GM12878 (cell line): ENCODE data around the gene CDKN1B. TPM values are rescaled to one million over a fixed set of nuclear protein-coding genes. Genes with fewer than 3 reads are reported as not detected.
A peak's percentile ranks its signal among the peaks of the same experiment; 100 is the strongest.
"Not testable (repeated sequence)": the region's sequence is repeated elsewhere in the genome, so short reads cannot be mapped to it uniquely, and the experiment has no call there.

Experiments
- ATAC-seq: fragments of 200-7000 bp; cut with Tn5 transposase; 3 replicates; pipeline ENCODE4 v1.9.1; 2020; ENCODE audit warnings: mild to moderate bottlenecking, moderate library complexity
- BruUV-seq: library from RNA; stranded (reverse); fragments of 400-500 nt; replicated peaks from 2 replicates; lab custom pipeline; 2021; lab: Mats Ljungman, UMichigan
- CTCF ChIA-PET: fragments of 300-600 bp; sonication (Branson Sonifier 250); formaldehyde crosslinking; extraction: SDS; loops from one replicate; lab custom pipeline; 2021; ENCODE audit warnings: inconsistent platforms; lab: Yijun Ruan, JAX
- POLR2A ChIA-PET: fragments of 350-600 bp; formaldehyde crosslinking; extraction: SDS; loops from one replicate; lab custom pipeline; 2021; ENCODE audit warnings: inconsistent platforms; lab: Charles Lee
- RAD21 ChIA-PET: fragments of 300-600 bp; sonication (Branson Sonifier 250); formaldehyde crosslinking; loops from one replicate; lab custom pipeline; 2023; ENCODE audit warnings: antibody characterized with exemption; ENCODE audit not compliant: unreplicated experiment; lab: Charles Lee
- SMC1A ChIA-PET: fragments of 300-600 bp; sonication (Branson Sonifier 250); formaldehyde crosslinking; loops from one replicate; lab custom pipeline; 2023; ENCODE audit not compliant: unreplicated experiment, uncharacterized antibody; lab: Charles Lee
- DNase-seq: peaks from one replicate; pipeline ENCODE4 v3.0.0-alpha.2; 2011; ENCODE audit warnings: low read depth, low spot score
- FAIRE-seq: peaks from 3 replicates; lab custom pipeline; 2011; peaks lifted over from hg19 to GRCh38; lab: Jason Lieb, UNC
- H2AFZ ChIP-seq: 2 replicates; pipeline ENCODE4 v1.6.0; 2011; ENCODE audit warnings: low read depth, low read length, control low read depth; ENCODE audit not compliant: control insufficient read depth
- H3K27ac ChIP-seq: 2 replicates; pipeline ENCODE4 v1.5.1; 2011; ENCODE audit warnings: control low read depth; ENCODE audit not compliant: control insufficient read depth, insufficient read depth
- H3K27me3 ChIP-seq, 2 experiments: replicated peaks in 1 of 2; 2 replicates each; pipeline versions ENCODE4 v1.6.0 to v1.6.1; 2011; ENCODE audit warnings: low read length in 1 of 2; ENCODE audit not compliant: control insufficient read depth in 2 of 2, insufficient read depth in 2 of 2
- H3K36me3 ChIP-seq, 2 experiments: 2 replicates each; pipeline ENCODE4 v1.5.1; 2011; ENCODE audit warnings: low read length in 1 of 2; ENCODE audit not compliant: control insufficient read depth in 2 of 2, insufficient read depth in 2 of 2
- H3K4me1 ChIP-seq: 2 replicates; pipeline ENCODE4 v1.6.1; 2011; ENCODE audit warnings: mild to moderate bottlenecking, low read length, moderate library complexity, mixed read lengths; ENCODE audit not compliant: control insufficient read depth, insufficient read depth
- H3K4me2 ChIP-seq: 2 replicates; pipeline ENCODE4 v1.6.0; 2011; ENCODE audit warnings: control low read depth; ENCODE audit not compliant: control insufficient read depth, insufficient read depth
- H3K4me3 ChIP-seq: fragments of 200-600 bp; sonication (generic); 2 replicates; pipeline ENCODE4 v1.5.1; 2016
- H3K79me2 ChIP-seq: 2 replicates; pipeline ENCODE4 v1.6.0; 2011; ENCODE audit warnings: low read length; ENCODE audit not compliant: control insufficient read depth, insufficient read depth
- H3K9ac ChIP-seq: 2 replicates; pipeline ENCODE4 v1.8.0; 2011; ENCODE audit warnings: low read length, control low read depth, mixed read lengths; ENCODE audit not compliant: control insufficient read depth, insufficient read depth
- H3K9me3 ChIP-seq: replicated peaks from 3 replicates; pipeline ENCODE4 v1.5.1; 2011; ENCODE audit warnings: mild to moderate bottlenecking, low read length; ENCODE audit not compliant: control insufficient read depth, insufficient read depth
- H4K20me1 ChIP-seq: 2 replicates; pipeline ENCODE4 v1.6.0; 2011; ENCODE audit not compliant: control insufficient read depth, insufficient read depth
- BCL11A ChIP-seq: IDR thresholded peaks from 2 replicates; pipeline ENCODE4 v1.6.1; 2011; ENCODE audit warnings: low read depth, low read length
- EP300 ChIP-seq, 2 experiments: fragments of 150-350 bp in 1 of 2; IDR thresholded peaks; 2 replicates each; pipeline ENCODE4 v1.6.1; 2011 to 2012; ENCODE audit warnings: low read depth in 2 of 2, low read length in 2 of 2, borderline replicate concordance in 1 of 2, improper control_type of control experiment in 1 of 2, inconsistent platforms in 1 of 2; ENCODE audit not compliant: control insufficient read depth in 1 of 2
- IKZF1 ChIP-seq: fragments of 450-650 bp; conservative IDR thresholded peaks from 2 replicates; pipeline ENCODE4 v1.6.1; 2017; ENCODE audit warnings: antibody characterized with exemption, mild to moderate bottlenecking
- IKZF2 ChIP-seq, 2 experiments: fragments of 450-650 bp; IDR thresholded peaks; 2 replicates each; pipeline ENCODE4 v1.6.1; 2017; ENCODE audit warnings: mild to moderate bottlenecking in 2 of 2, moderate library complexity in 2 of 2
- MLLT1 ChIP-seq: fragments of 450-650 bp; IDR thresholded peaks from 2 replicates; pipeline ENCODE4 v1.6.1; 2016; ENCODE audit warnings: mild to moderate bottlenecking
- POLR2A ChIP-seq: IDR thresholded peaks from 2 replicates; pipeline ENCODE4 v1.6.1; 2011; ENCODE audit warnings: low read depth, mild to moderate bottlenecking, low read length
- YY1 ChIP-seq: IDR thresholded peaks from 2 replicates; pipeline ENCODE4 v1.6.1; 2011; ENCODE audit warnings: low read depth, mild to moderate bottlenecking, low read length
- WGBS: methylation state at CpG from one replicate; pipeline ENCODE4 v1.1.6; 2016; ENCODE audit warnings: low lambda C conversion rate; ENCODE audit not compliant: insufficient replicate concordance, insufficient coverage; ENCODE audit errors: missing lambda C conversion rate; 5-methylcytosine and 5-hydroxymethylcytosine counted together
- in situ Hi-C: fragments of 300-500 bp; cut with MboI; formaldehyde crosslinking; loops from 9 replicates; pipeline ENCODE4 v1.14.3; 2018; ENCODE audit warnings: mixed read lengths
- intact Hi-C: fragments of 100-400 bp; cut with micrococcal nuclease; formaldehyde crosslinking; loops from one replicate; pipeline ENCODE4 v1.14.2; 2022; ENCODE audit not compliant: unreplicated experiment
- polyA plus RNA-seq, 11 experiments: library from polyadenylated mRNA; depleted of rRNA in 4 of 11; unstranded in 6 of 11; stranded (reverse) in 5 of 11; fragments of >200 nt; fragmentation: Nextera tagmentation in 4 of 11; fragmentation: Illumina TruSeq in 1 of 11; extraction: Ambion mirVana in 4 of 11; extraction: Trizol in 1 of 11; gene quantifications; 1 replicate in 1 of 11; 2 replicates in 10 of 11; pipeline versions ENCODE4 v1.2.1 to v1.2.3, GENCODE V29; 2011 to 2016; ENCODE audit warnings: inconsistent platforms in 2 of 11, missing spikeins in 2 of 11, low read depth in 1 of 11
- total RNA-seq, 4 experiments: library from RNA; depleted of rRNA in 3 of 4; stranded (reverse); fragments of >200 nt in 3 of 4; fragmentation: Illumina TruSeq in 1 of 4; extraction: Trizol in 1 of 4; gene quantifications; 2 replicates each; pipeline versions ENCODE4 v1.2.1 to v1.2.3, GENCODE V29; 2013 to 2021

CDKN1B gene
- total and polyA plus RNA-seq, 10 of the 15 experiments (the other 5 are each of a cell fraction or from before 2014, with no cell fraction given): 4.2 to 39.1 (median 23.1) TPM

- TF ChIP-seq MLLT1: peak; percentile 61
- TF ChIP-seq IKZF1: peak; percentile 59
- peak; percentile 26; the same call in 1 of the 2 replicates for TF ChIP-seq BCL11A
- peak; percentile 44; the same call in 1 of the 2 replicates for TF ChIP-seq POLR2A
- peak in 1 of 2 experiments; percentile 43; a peak in 3 of 4 replicates for TF ChIP-seq IKZF2 (IDR thresholded peaks at IDR 0.05)
- TF ChIP-seq EP300 (IDR thresholded peaks at IDR 0.05; ENCODE audit: borderline replicate concordance in 1 of 2, control insufficient read depth in 1 of 2, low read depth in 2 of 2, low read length in 2 of 2): 0 out of 4 replicates have a peak, but pooled peaks of 1 of the 2 experiments have one; percentile 8
- TF ChIP-seq YY1: peak; percentile 50; the same call in 1 of the 2 replicates
These were observed 19.9 kb downstream of the CDKN1B start (continued) for GRCh38 chr12:12736759-12737676.

- H3K27me3 ChIP-seq, DNase-seq, H3K4me1 ChIP-seq, in situ Hi-C loops, H3K27ac ChIP-seq, FAIRE-seq, ATAC-seq, H4K20me1 ChIP-seq, H3K4me2 ChIP-seq, H3K9ac ChIP-seq, H3K4me3 ChIP-seq, BruUV-seq, H3K36me3 ChIP-seq, H3K9me3 ChIP-seq, H2AFZ ChIP-seq: not testable (repeated sequence)
- 50% methylated on average over 2 of the region's 2 CpGs for WGBS
- ChIA-PET POLR2A (interaction anchor here (1.7 to 2.8 kb wide), 3 partner anchors 15 to 82 kb away, joined by 6 to 40 read pairs (median 9); no protein-coding TSS in a partner anchor), RAD21 (interaction anchor here (0.9 to 4.2 kb wide), 22 partner anchors 11 to 705 kb away, joined by 3 to 101 read pairs (median 16); partner anchors contain the start of genes BORCS5, CDKN1B and DUSP16), SMC1A (interaction anchor here (0.9 to 5.4 kb wide), 19 partner anchors 11 to 361 kb away, joined by 3 to 94 read pairs (median 16); partner anchors contain the start of genes CDKN1B and CREBL2), CTCF (interaction anchor here (1.0 to 4.5 kb wide), 27 partner anchors 7 to 657 kb away, joined by 3 to 86 read pairs (median 12); partner anchors contain the start of genes APOLD1, BORCS5 and GPR19)
- intact Hi-C loops: loop anchor here (5.0 kb wide), 1 partner anchor 176 kb away; the partner anchor contains the start of gene DUSP16
- H3K79me2 ChIP-seq: peaks cover 41% of the 10 kb centered on the region
These were observed 21.0 kb downstream of the CDKN1B start for GRCh38 chr12:12738152-12738551.
